Erythroblast (primary cell): ENCODE measurements around the gene PRKAR1B.

Experiments
- GATA1 ChIP-seq: IDR thresholded peaks from 2 replicates; pipeline ENCODE4 v1.6.1; 2011; ENCODE audit warnings: low read depth, mild to moderate bottlenecking, control low read depth, low read length, moderate library complexity
- POLR2A ChIP-seq: IDR thresholded peaks from 2 replicates; pipeline ENCODE4 v1.6.1; 2011; ENCODE audit warnings: mild to moderate bottlenecking, low read length

DNA sequence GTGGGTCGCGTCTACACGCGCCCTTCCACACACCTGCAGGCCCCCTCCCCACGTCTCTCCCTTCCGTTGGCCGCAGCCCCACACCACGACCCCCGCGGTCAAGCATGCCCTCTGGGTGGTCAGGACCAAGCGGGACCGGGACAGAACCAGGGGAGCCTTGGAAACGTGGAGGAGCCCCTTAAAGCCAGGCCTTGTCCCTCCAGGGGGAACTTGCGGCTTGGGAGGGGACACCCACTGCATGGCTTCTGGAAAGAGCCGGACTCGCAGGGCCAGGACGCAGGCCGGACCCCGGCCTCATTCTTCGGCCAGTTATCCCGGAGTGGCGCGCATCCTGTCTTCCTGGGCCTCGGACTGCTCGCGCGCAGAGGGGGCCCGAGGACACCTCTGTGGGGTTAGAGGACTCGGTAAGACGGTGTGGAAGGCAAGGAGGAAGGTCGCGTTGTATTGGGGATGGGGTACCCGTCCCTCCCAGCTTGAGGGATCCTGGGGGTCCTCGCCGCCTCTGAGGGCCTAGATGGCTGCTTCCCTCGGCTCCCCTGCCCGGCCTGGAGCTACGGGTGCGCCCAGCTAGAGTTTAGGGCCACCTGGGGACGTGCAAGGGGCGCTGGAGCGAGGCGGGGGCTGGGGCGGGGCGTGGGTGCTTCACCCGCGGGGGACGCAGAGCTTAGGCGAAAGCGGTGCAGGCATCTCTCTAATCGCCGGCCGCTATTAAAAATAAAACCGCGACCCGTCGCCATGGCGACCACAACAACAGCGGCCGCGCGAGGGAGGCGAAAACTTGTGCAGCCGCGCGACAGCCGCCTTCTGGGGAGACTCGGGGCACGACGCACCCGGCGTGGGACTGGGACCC lies 205.6 kb downstream of the PRKAR1B start:
- TF ChIP-seq POLR2A (no peak), GATA1 (no peak)
